ENCODE results near the gene ORC6.

ORC6 gene

GRCh38 chr16:46714797-46715591, 25.5 kb downstream of the ORC6 start:
- Histone ChIP-seq H3K9ac (ENCODE audit: low read depth, low read length) (no peak overlapping the region), H3K36me3 (ENCODE audit: insufficient read depth, low read length) (no peaks in the 10 kb centered on the region), H3K9me3 (ENCODE audit: control insufficient read depth, insufficient read depth, low read length) (no peaks in the 10 kb centered on the region), H3K4me1 (ENCODE audit: insufficient read depth, low read length) (no peaks in the 10 kb centered on the region)

- H3K36me3 ChIP-seq (ENCODE audit: insufficient read depth, low read length): no peaks in the 10 kb centered on the region
- H3K9me3 ChIP-seq (ENCODE audit: control insufficient read depth, insufficient read depth, low read length): no peaks in the 10 kb centered on the region
- no peaks in the 10 kb centered on the region for H3K4me1 ChIP-seq (ENCODE audit: insufficient read depth, low read length)
- no peak overlapping the region for H3K9ac ChIP-seq (ENCODE audit: low read depth, low read length)
Observed at GRCh38 chr16:46715769-46716305, 26.4 kb downstream of the ORC6 start.

- H3K36me3 ChIP-seq (ENCODE audit: insufficient read depth, low read length): no peaks in the 10 kb centered on the region
- no peaks in the 10 kb centered on the region for H3K9me3 ChIP-seq (ENCODE audit: control insufficient read depth, insufficient read depth, low read length)
- H3K9ac ChIP-seq (ENCODE audit: low read depth, low read length): no peak overlapping the region
- no peaks in the 10 kb centered on the region for H3K4me1 ChIP-seq (ENCODE audit: insufficient read depth, low read length)
Observed at GRCh38 chr16:46717692-46718091, 28.2 kb downstream of the ORC6 start.

GRCh38 chr16:46718214-46718613, 28.8 kb downstream of the ORC6 start:
- H3K9me3 ChIP-seq (ENCODE audit: control insufficient read depth, insufficient read depth, low read length): no peaks in the 10 kb centered on the region
- no peaks in the 10 kb centered on the region for H3K36me3 ChIP-seq (ENCODE audit: insufficient read depth, low read length)
- H3K9ac ChIP-seq (ENCODE audit: low read depth, low read length): no peak overlapping the region
- no peaks in the 10 kb centered on the region for H3K4me1 ChIP-seq (ENCODE audit: insufficient read depth, low read length)

GRCh38 chr16:46719528-46719927, 30.1 kb downstream of the ORC6 start:
- no peaks in the 10 kb centered on the region for H3K36me3 ChIP-seq (ENCODE audit: insufficient read depth, low read length)
- no peaks in the 10 kb centered on the region for H3K4me1 ChIP-seq (ENCODE audit: insufficient read depth, low read length)
- no peak overlapping the region for H3K9ac ChIP-seq (ENCODE audit: low read depth, low read length)
- no peaks in the 10 kb centered on the region for H3K9me3 ChIP-seq (ENCODE audit: control insufficient read depth, insufficient read depth, low read length)

- Histone ChIP-seq H3K9ac (ENCODE audit: low read depth, low read length) (no peak overlapping the region), H3K36me3 (ENCODE audit: insufficient read depth, low read length) (no peaks in the 10 kb centered on the region), H3K9me3 (ENCODE audit: control insufficient read depth, insufficient read depth, low read length) (no peaks in the 10 kb centered on the region), H3K4me1 (ENCODE audit: insufficient read depth, low read length) (no peaks in the 10 kb centered on the region)
Observed at GRCh38 chr16:46720619-46721018, 31.2 kb downstream of the ORC6 start.

GRCh38 chr16:46721885-46722284, 32.4 kb downstream of the ORC6 start:
- H3K4me1 ChIP-seq (ENCODE audit: insufficient read depth, low read length): no peaks in the 10 kb centered on the region; the same call in 1 of the 2 replicates

GRCh38 chr16:46727184-46727583, 37.7 kb downstream of the ORC6 start:
- Histone ChIP-seq H3K9me3 (ENCODE audit: control insufficient read depth, insufficient read depth, low read length) (no peaks in the 10 kb centered on the region), H3K4me1 (ENCODE audit: insufficient read depth, low read length) (no peaks in the 10 kb centered on the region; the same call in 1 of the 2 replicates), H3K36me3 (ENCODE audit: insufficient read depth, low read length) (no peaks in the 10 kb centered on the region), H3K9ac (ENCODE audit: low read depth, low read length) (no peak overlapping the region)

More at GRCh38 chr16:46721885-46722284, 32.4 kb downstream of the ORC6 start:
- Histone ChIP-seq H3K9me3 (ENCODE audit: control insufficient read depth, insufficient read depth, low read length) (no peaks in the 10 kb centered on the region), H3K9ac (ENCODE audit: low read depth, low read length) (no peak overlapping the region), H3K36me3 (ENCODE audit: insufficient read depth, low read length) (no peaks in the 10 kb centered on the region)

- H3K36me3 ChIP-seq (ENCODE audit: insufficient read depth, low read length): no peaks in the 10 kb centered on the region
- no peaks in the 10 kb centered on the region for H3K9me3 ChIP-seq (ENCODE audit: control insufficient read depth, insufficient read depth, low read length)
- no peaks in the 10 kb centered on the region; the same call in 1 of the 2 replicates for H3K4me1 ChIP-seq (ENCODE audit: insufficient read depth, low read length)
- H3K9ac ChIP-seq (ENCODE audit: low read depth, low read length): no peak overlapping the region
Observed at GRCh38 chr16:46727630-46728029, 38.2 kb downstream of the ORC6 start.

GRCh38 chr16:46728806-46729205, 39.3 kb downstream of the ORC6 start:
- Histone ChIP-seq H3K4me1 (ENCODE audit: insufficient read depth, low read length) (no peaks in the 10 kb centered on the region; the same call in 1 of the 2 replicates), H3K9ac (ENCODE audit: low read depth, low read length) (no peak overlapping the region), H3K9me3 (ENCODE audit: control insufficient read depth, insufficient read depth, low read length) (no peaks in the 10 kb centered on the region), H3K36me3 (ENCODE audit: insufficient read depth, low read length) (no peaks in the 10 kb centered on the region)

- Histone ChIP-seq H3K9ac (ENCODE audit: low read depth, low read length) (no peak overlapping the region), H3K9me3 (ENCODE audit: control insufficient read depth, insufficient read depth, low read length) (no peaks in the 10 kb centered on the region), H3K36me3 (ENCODE audit: insufficient read depth, low read length) (no peaks in the 10 kb centered on the region), H3K4me1 (ENCODE audit: insufficient read depth, low read length) (no peaks in the 10 kb centered on the region; the same call in 1 of the 2 replicates)
Observed at GRCh38 chr16:46729326-46729995, 40.0 kb downstream of the ORC6 start.

- no peaks in the 10 kb centered on the region for H3K9me3 ChIP-seq (ENCODE audit: control insufficient read depth, insufficient read depth, low read length)
- no peaks in the 10 kb centered on the region for H3K36me3 ChIP-seq (ENCODE audit: insufficient read depth, low read length)
- no peaks in the 10 kb centered on the region; the same call in 1 of the 2 replicates for H3K4me1 ChIP-seq (ENCODE audit: insufficient read depth, low read length)
- no peak overlapping the region for H3K9ac ChIP-seq (ENCODE audit: low read depth, low read length)
Observed at GRCh38 chr16:46730126-46730525, 40.7 kb downstream of the ORC6 start.

GRCh38 chr16:46730801-46731690, 41.6 kb downstream of the ORC6 start:
- Histone ChIP-seq H3K4me1 (ENCODE audit: insufficient read depth, low read length) (no peaks in the 10 kb centered on the region; the same call in 1 of the 2 replicates), H3K9me3 (ENCODE audit: control insufficient read depth, insufficient read depth, low read length) (no peaks in the 10 kb centered on the region), H3K36me3 (ENCODE audit: insufficient read depth, low read length) (no peaks in the 10 kb centered on the region), H3K9ac (ENCODE audit: low read depth, low read length) (no peak overlapping the region)

Measured in ES-I3 (cell line).